Spleen (tissue), 11 donors: ENCODE results near the gene ZNF146. TPM values are rescaled to one million over a fixed set of nuclear protein-coding genes. Genes with fewer than 3 reads are reported as not detected.
"Not testable (repeated sequence)": the region's sequence is repeated elsewhere in the genome, so short reads cannot be mapped to it uniquely, and the experiment has no call there.

Experiments
- DNase-seq: peaks from one replicate; pipeline ENCODE4 v3.0.0-alpha.2; 2020
- H3K27ac ChIP-seq, 8 donors: fragments of 200-600 bp; sonication (generic) in 7 of 8; 1 replicate in 4 of 8; 2 replicates in 4 of 8; pipeline versions ENCODE4 v1.5.0 to v1.8.0; 2016 to 2021; ENCODE audit warnings: inconsistent platforms in 4 of 8, mild to moderate bottlenecking in 4 of 8, moderate library complexity in 1 of 8
- H3K27me3 ChIP-seq, 7 donors: fragments of 200-600 bp; sonication (generic) in 6 of 7; replicated peaks in 1 of 7; 1 replicate in 4 of 7; 2 replicates in 3 of 7; pipeline versions ENCODE4 v1.5.0 to v1.8.0; 2016 to 2021; ENCODE audit warnings: inconsistent platforms in 3 of 7, mild to moderate bottlenecking in 1 of 7
- H3K36me3 ChIP-seq, 6 donors: fragments of 200-600 bp; sonication (generic) in 5 of 6; 1 replicate in 4 of 6; 2 replicates in 2 of 6; pipeline versions ENCODE4 v1.5.0 to v1.8.0; 2016 to 2021; ENCODE audit warnings: inconsistent platforms in 2 of 6
- H3K4me1 ChIP-seq, 6 donors: fragments of 200-600 bp; sonication (generic) in 5 of 6; 1 replicate in 3 of 6; 2 replicates in 3 of 6; pipeline versions ENCODE4 v1.5.0 to v1.8.0; 2016 to 2021; ENCODE audit warnings: inconsistent platforms in 3 of 6
- H3K4me3 ChIP-seq, 8 donors: fragments of 200-600 bp; sonication (generic) in 7 of 8; 1 replicate in 4 of 8; 2 replicates in 4 of 8; pipeline versions ENCODE4 v1.5.0 to v1.8.0; 2016 to 2021; ENCODE audit warnings: inconsistent platforms in 4 of 8, mild to moderate bottlenecking in 4 of 8, moderate library complexity in 2 of 8
- H3K9me3 ChIP-seq, 8 donors: fragments of 200-600 bp; sonication (generic) in 7 of 8; 1 replicate in 4 of 8; 2 replicates in 4 of 8; pipeline versions ENCODE4 v1.5.0 to v1.8.0; 2016 to 2021; ENCODE audit warnings: inconsistent platforms in 4 of 8
- POLR2A ChIP-seq, 3 donors: fragments of 450-650 bp; IDR thresholded peaks; one replicate each; pipeline ENCODE4 v1.5.1; 2017; ENCODE audit warnings: antibody characterized with exemption in 3 of 3, mild to moderate bottlenecking in 1 of 3
- POLR2AphosphoS5 ChIP-seq, 3 donors: sonication (generic); formaldehyde crosslinking; IDR thresholded peaks; one replicate each; pipeline ENCODE4 v1.5.1; 2017; ENCODE audit warnings: antibody characterized with exemption in 3 of 3
- WGBS, 5 donors: extraction: QIAGEN DNeasy Blood & Tissue Kit in 3 of 5; methylation state at CpG; one replicate each; pipeline versions ENCODE4 v1.1.5 to v1.1.7; 2013 to 2018; 5-methylcytosine and 5-hydroxymethylcytosine counted together
- intact Hi-C: fragments of 100-400 bp; cut with DNase I; formaldehyde crosslinking; loops from one replicate; pipeline ENCODE4 v1.15.0; 2023; ENCODE audit warnings: low total_unique reads
- polyA plus RNA-seq, 3 donors: library from polyadenylated mRNA; stranded (reverse); fragments of 200-250 nt; gene quantifications; one replicate each; pipeline ENCODE4 v1.2.1, GENCODE V29; 2013
- total RNA-seq, 7 donors: library from RNA; depleted of rRNA in 3 of 7; stranded (reverse); fragments of >200 nt in 3 of 7; fragmentation: NEBNext Ultra II Directional in 4 of 7; extraction: Animal tissue kit (Norgen Biotek cat#: 25700) in 4 of 7; gene quantifications; one replicate each; pipeline versions ENCODE4 v1.1.0 to v1.2.1, GENCODE V29; 2016 to 2021
- TF ChIP-seq, protein P1 (sequence below), 11 experiments: fragments of 200-600 bp in 7 of 11; fragments of 450-650 bp in 4 of 11; sonication (generic) in 4 of 11; IDR thresholded peaks in 8 of 11; conservative IDR thresholded peaks in 3 of 11; 1 replicate in 7 of 11; 2 replicates in 4 of 11; pipeline versions ENCODE4 v1.4.0 to v1.8.0; 2016 to 2021; ENCODE audit warnings: antibody characterized with exemption in 11 of 11, inconsistent platforms in 4 of 11, mild to moderate bottlenecking in 1 of 11
- donor health status: healthy with polysubstance abuse.
- donor health status: DM: no; HTN: no; CAD: no; lungs with moderate emphysema.
- donor health status: DM: no; HTN: no; CAD: no.
- donor health status: Bipolar disorder and iron deficiency.
- donor health status: healthy.
- donor health status: DM: no; HTN: no; CAD: no.
- donor health status: DM: yes; HTN: yes; CAD: no.

ZNF146 gene
- total and polyA plus RNA-seq, 10 donors: 19.1 to 66.3 (median 46.8) TPM

DNA sequence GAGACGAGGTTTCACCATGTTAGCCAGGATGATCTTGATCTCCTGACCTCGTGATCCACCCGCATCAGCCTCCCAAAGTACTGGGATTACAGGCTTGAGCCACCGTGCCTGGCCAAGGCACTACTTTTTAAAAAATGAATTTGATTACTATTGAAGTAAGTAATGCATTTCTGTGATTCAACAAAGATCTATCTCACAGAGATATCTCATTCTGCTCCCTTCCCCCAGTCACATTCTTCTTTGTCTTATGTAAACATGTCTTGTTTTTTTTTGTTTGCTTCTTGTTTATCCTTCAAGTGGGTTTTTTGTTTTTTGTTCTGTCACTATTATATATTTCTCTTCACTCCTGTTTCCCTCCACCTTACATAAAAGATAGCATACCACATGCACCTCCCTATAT lies 6.6 kb downstream of the ZNF146 start:
- no peak for DNase-seq
- H3K27ac ChIP-seq: no peak overlapping the region
- H3K27me3 ChIP-seq: no peaks in the 10 kb centered on the region
- intact Hi-C loops: no loop called here
- TF ChIP-seq POLR2A (IDR thresholded peaks at IDR 0.05) (no peak), POLR2AphosphoS5 (IDR thresholded peaks at IDR 0.05) (no peak)
- TF ChIP-seq, protein P1, sequence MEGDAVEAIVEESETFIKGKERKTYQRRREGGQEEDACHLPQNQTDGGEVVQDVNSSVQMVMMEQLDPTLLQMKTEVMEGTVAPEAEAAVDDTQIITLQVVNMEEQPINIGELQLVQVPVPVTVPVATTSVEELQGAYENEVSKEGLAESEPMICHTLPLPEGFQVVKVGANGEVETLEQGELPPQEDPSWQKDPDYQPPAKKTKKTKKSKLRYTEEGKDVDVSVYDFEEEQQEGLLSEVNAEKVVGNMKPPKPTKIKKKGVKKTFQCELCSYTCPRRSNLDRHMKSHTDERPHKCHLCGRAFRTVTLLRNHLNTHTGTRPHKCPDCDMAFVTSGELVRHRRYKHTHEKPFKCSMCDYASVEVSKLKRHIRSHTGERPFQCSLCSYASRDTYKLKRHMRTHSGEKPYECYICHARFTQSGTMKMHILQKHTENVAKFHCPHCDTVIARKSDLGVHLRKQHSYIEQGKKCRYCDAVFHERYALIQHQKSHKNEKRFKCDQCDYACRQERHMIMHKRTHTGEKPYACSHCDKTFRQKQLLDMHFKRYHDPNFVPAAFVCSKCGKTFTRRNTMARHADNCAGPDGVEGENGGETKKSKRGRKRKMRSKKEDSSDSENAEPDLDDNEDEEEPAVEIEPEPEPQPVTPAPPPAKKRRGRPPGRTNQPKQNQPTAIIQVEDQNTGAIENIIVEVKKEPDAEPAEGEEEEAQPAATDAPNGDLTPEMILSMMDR (IDR thresholded peaks at IDR 0.05 in 8 of 11, conservative IDR thresholded peaks at IDR 0.05 in 3 of 11): no peak
- no peak overlapping the region for H3K4me3 ChIP-seq
- WGBS, 5 donors: 87 to 94% (median 92%) methylated on average over 4 of the region's 4 CpGs
- H3K36me3 ChIP-seq: peaks cover 0 to 84% (median 62%) of the 10 kb centered on the region in 6 donors
- H3K4me1 ChIP-seq: peaks cover 16 to 93% (median 50%) of the 10 kb centered on the region in 6 donors
- peaks cover 0 to 24% (median 0%) of the 10 kb centered on the region in 8 donors for H3K9me3 ChIP-seq

DNA sequence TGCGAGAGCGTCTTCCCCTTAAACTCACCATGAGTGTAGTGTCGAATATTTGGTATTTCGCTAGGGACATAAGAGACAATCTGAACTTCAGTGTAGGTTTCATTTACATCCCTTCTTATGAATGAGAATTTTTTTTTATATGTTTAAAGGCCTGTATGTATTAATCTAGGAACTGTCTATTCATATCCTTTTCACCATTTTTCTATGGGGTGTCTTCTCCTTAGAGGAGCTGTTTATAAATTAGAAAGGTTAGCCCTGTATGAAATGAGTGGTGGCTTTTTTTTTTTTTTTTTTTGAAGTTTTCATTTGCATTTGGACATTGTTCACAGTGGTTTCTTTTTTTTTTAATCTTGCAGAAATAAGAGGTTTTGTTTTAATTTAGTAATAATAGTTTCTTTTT lies 7.6 kb downstream of the ZNF146 start:
- H3K36me3 ChIP-seq: peaks cover 0 to 94% (median 72%) of the 10 kb centered on the region in 6 donors
- TF ChIP-seq POLR2AphosphoS5 (IDR thresholded peaks at IDR 0.05) (no peak), POLR2A (IDR thresholded peaks at IDR 0.05) (no peak)
- TF ChIP-seq, protein P1 (IDR thresholded peaks at IDR 0.05 in 8 of 11, conservative IDR thresholded peaks at IDR 0.05 in 3 of 11): no peak
- no peaks in the 10 kb centered on the region for H3K27me3 ChIP-seq
- H3K4me3 ChIP-seq: no peak overlapping the region
- no peak for DNase-seq
- intact Hi-C loops: no loop called here
- peaks cover 14 to 85% (median 42%) of the 10 kb centered on the region in 6 donors for H3K4me1 ChIP-seq
- H3K27ac ChIP-seq: no peak overlapping the region
- WGBS, 5 donors: 96 to 98% (median 97%) methylated on average over 4 of the region's 4 CpGs
- peaks cover 0 to 26% (median 0%) of the 10 kb centered on the region in 8 donors for H3K9me3 ChIP-seq

DNA sequence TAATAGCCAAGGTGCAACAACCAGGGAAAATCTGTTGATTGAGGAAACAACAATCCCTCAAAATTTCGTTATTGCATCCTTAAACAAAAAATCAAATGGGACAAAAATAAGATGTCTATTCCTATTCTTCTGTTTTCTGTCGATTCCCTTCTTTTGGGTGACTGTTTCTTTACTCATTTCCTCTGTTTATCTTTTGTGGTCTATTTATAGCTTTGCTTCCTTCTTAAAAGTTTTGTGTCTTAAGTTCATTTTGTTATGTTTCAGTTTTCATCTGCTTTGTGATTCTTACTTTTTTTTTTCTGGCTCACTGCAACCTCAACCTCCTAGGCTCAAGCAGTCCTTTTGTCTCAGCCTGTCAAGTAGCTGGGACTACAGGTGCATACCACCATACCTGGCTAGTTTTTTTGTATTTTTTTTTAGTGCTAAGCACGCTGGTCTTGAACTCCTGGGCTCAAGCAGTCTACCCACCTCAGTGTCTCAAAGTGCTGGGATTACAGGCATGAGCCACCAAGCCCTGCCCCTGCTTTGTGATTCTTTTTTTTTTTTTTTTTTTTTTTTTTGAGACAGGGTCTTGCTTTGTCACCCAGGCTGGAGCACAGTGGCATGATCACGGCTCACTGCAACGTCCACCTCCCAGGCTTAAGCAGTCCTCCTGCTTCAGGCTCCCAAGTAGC lies 10.4 kb downstream of the ZNF146 start:
- H3K27ac ChIP-seq: no peak overlapping the region
- WGBS, 5 donors: 46 to 63% (median 50%) methylated on average over 5 of the region's 5 CpGs
- H3K4me1 ChIP-seq: peaks cover 6 to 56% (median 16%) of the 10 kb centered on the region in 6 donors
- peaks cover 8 to 100% (median 89%) of the 10 kb centered on the region in 6 donors for H3K36me3 ChIP-seq
- H3K27me3 ChIP-seq: no peaks in the 10 kb centered on the region
- TF ChIP-seq POLR2AphosphoS5 (IDR thresholded peaks at IDR 0.05): no peak
- TF ChIP-seq POLR2A (IDR thresholded peaks at IDR 0.05): no peak
- TF ChIP-seq, protein P1 (IDR thresholded peaks at IDR 0.05 in 8 of 11, conservative IDR thresholded peaks at IDR 0.05 in 3 of 11): no peak
- no peak overlapping the region for H3K4me3 ChIP-seq
- intact Hi-C loops: no loop called here
- peaks cover 0 to 48% (median 20%) of the 10 kb centered on the region in 8 donors for H3K9me3 ChIP-seq
- DNase-seq: no peak

DNA sequence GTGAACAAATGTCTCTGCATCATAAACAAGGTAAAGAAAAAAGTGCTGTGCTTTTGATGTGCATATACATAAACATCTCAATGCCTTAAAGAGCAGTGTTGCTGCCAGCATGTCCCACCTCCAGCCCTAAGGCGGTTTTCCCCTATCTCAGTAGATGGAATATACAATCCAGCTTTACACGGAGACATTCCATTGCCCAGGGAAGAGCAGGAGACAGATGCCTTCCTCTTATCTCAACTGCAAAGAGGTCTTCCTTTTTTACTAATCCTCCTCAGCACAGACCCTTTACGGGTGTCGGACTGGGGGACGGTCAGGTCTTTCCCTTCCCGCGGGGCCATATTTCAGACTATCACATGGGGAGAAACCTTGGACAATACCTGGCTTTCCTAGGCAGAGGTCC lies 18.7 kb downstream of the ZNF146 start:
- H3K27ac ChIP-seq, intact Hi-C loops, DNase-seq, H3K27me3 ChIP-seq, H3K4me3 ChIP-seq, H3K4me1 ChIP-seq: not testable (repeated sequence)
- peaks cover 12 to 100% (median 94%) of the 10 kb centered on the region in 8 donors for H3K9me3 ChIP-seq
- 77 to 95% (median 89%) methylated on average over 7 of the region's 7 CpGs for whole genome bisulfite sequencing, 5 donors
- peaks cover 56 to 100% (median 95%) of the 10 kb centered on the region in 6 donors for H3K36me3 ChIP-seq
